ENCODE data around the gene POLR3K.

POLR3K gene

GRCh38 chr16:55571-56136 lies 2.2 kb upstream of the POLR3K start:
- no peak overlapping the region for H3K27ac ChIP-seq (ENCODE audit: low read depth, low read length, poor library complexity, severe bottlenecking)
- no peak overlapping the region for H3K4me3 ChIP-seq (ENCODE audit: low read depth, low read length, poor library complexity, severe bottlenecking)
- H3K9me2 ChIP-seq (ENCODE audit: low read depth, low read length) = no peaks in the 10 kb centered on the region
- H3K9ac ChIP-seq (ENCODE audit: low read length) = no peak overlapping the region
- no peaks in the 10 kb centered on the region for H3K9me3 ChIP-seq (ENCODE audit: low read length)
- peaks cover 56% of the 10 kb centered on the region for H3K36me3 ChIP-seq (ENCODE audit: insufficient read depth, low read length)
- H3K27me3 ChIP-seq (ENCODE audit: insufficient read depth, low read length) = no peaks in the 10 kb centered on the region
- H3K79me2 ChIP-seq (ENCODE audit: insufficient read depth, low read length) = peaks cover 25% of the 10 kb centered on the region
- H4K20me1 ChIP-seq (ENCODE audit: insufficient read depth, low read length) = no peaks in the 10 kb centered on the region
- no peaks in the 10 kb centered on the region for H3F3A ChIP-seq (ENCODE audit: insufficient read depth, low read length)
- TF ChIP-seq EZH2 (IDR thresholded peaks at IDR 0.05; ENCODE audit: borderline replicate concordance, low read length) = no peak
- TF ChIP-seq, protein P1, sequence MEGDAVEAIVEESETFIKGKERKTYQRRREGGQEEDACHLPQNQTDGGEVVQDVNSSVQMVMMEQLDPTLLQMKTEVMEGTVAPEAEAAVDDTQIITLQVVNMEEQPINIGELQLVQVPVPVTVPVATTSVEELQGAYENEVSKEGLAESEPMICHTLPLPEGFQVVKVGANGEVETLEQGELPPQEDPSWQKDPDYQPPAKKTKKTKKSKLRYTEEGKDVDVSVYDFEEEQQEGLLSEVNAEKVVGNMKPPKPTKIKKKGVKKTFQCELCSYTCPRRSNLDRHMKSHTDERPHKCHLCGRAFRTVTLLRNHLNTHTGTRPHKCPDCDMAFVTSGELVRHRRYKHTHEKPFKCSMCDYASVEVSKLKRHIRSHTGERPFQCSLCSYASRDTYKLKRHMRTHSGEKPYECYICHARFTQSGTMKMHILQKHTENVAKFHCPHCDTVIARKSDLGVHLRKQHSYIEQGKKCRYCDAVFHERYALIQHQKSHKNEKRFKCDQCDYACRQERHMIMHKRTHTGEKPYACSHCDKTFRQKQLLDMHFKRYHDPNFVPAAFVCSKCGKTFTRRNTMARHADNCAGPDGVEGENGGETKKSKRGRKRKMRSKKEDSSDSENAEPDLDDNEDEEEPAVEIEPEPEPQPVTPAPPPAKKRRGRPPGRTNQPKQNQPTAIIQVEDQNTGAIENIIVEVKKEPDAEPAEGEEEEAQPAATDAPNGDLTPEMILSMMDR (IDR thresholded peaks at IDR 0.05; ENCODE audit: low read length) = no peak
- H3K4me1 ChIP-seq (ENCODE audit: insufficient read depth, low read length, severe bottlenecking) = peaks cover 26% of the 10 kb centered on the region
- H2AFZ ChIP-seq (ENCODE audit: low read length) = no peak overlapping the region
- no peak overlapping the region for H3K4me2 ChIP-seq (ENCODE audit: low read length)

- Histone ChIP-seq H3F3A (ENCODE audit: insufficient read depth, low read length) (no peaks in the 10 kb centered on the region), H3K79me2 (ENCODE audit: insufficient read depth, low read length) (peaks cover 26% of the 10 kb centered on the region), H3K4me2 (ENCODE audit: low read length) (peak overlapping the region; percentile 79), H3K27me3 (ENCODE audit: insufficient read depth, low read length) (no peaks in the 10 kb centered on the region), H3K9ac (ENCODE audit: low read length) (peak overlapping the region; percentile 95), H3K9me3 (ENCODE audit: low read length) (no peaks in the 10 kb centered on the region), H3K4me1 (ENCODE audit: insufficient read depth, low read length, severe bottlenecking) (peaks cover 26% of the 10 kb centered on the region), H4K20me1 (ENCODE audit: insufficient read depth, low read length) (no peaks in the 10 kb centered on the region), H3K36me3 (ENCODE audit: insufficient read depth, low read length) (peaks cover 70% of the 10 kb centered on the region), H2AFZ (ENCODE audit: low read length) (no peak overlapping the region; the same call in 1 of the 2 replicates), H3K9me2 (ENCODE audit: low read depth, low read length) (no peaks in the 10 kb centered on the region), H3K27ac (ENCODE audit: low read depth, low read length, poor library complexity, severe bottlenecking) (peak overlapping the region; percentile 43), H3K4me3 (ENCODE audit: low read depth, low read length, poor library complexity, severe bottlenecking) (peak overlapping the region; percentile 74)
- no peak for TF ChIP-seq EZH2 (IDR thresholded peaks at IDR 0.05; ENCODE audit: borderline replicate concordance, low read length)
- TF ChIP-seq, protein P1 (IDR thresholded peaks at IDR 0.05; ENCODE audit: low read length) = no peak
Observed at GRCh38 chr16:54237-54581, 801 bp upstream of the POLR3K start.

GRCh38 chr16:50769-51591 lies 2.4 kb downstream of the POLR3K start:
- H3K4me2 ChIP-seq (ENCODE audit: low read length) = peak overlapping the region; percentile 56
- H3K27me3 ChIP-seq (ENCODE audit: insufficient read depth, low read length) = no peaks in the 10 kb centered on the region
- TF ChIP-seq, protein P1 (IDR thresholded peaks at IDR 0.05; ENCODE audit: low read length) = no peak
- TF ChIP-seq EZH2 (IDR thresholded peaks at IDR 0.05; ENCODE audit: borderline replicate concordance, low read length) = no peak
- H3K27ac ChIP-seq (ENCODE audit: low read depth, low read length, poor library complexity, severe bottlenecking) = no peak overlapping the region
- no peak overlapping the region for H2AFZ ChIP-seq (ENCODE audit: low read length)
- H3K9me3 ChIP-seq (ENCODE audit: low read length) = no peaks in the 10 kb centered on the region
- H3K9ac ChIP-seq (ENCODE audit: low read length) = no peak overlapping the region
- H3K36me3 ChIP-seq (ENCODE audit: insufficient read depth, low read length) = peaks cover 63% of the 10 kb centered on the region
- peaks cover 26% of the 10 kb centered on the region for H3K79me2 ChIP-seq (ENCODE audit: insufficient read depth, low read length)
- no peaks in the 10 kb centered on the region for H4K20me1 ChIP-seq (ENCODE audit: insufficient read depth, low read length)
- peak overlapping the region; percentile 74 for H3K4me3 ChIP-seq (ENCODE audit: low read depth, low read length, poor library complexity, severe bottlenecking)
- no peaks in the 10 kb centered on the region for H3K9me2 ChIP-seq (ENCODE audit: low read depth, low read length)
- peaks cover 5% of the 10 kb centered on the region; the same call in 1 of the 2 replicates for H3F3A ChIP-seq (ENCODE audit: insufficient read depth, low read length)
- H3K4me1 ChIP-seq (ENCODE audit: insufficient read depth, low read length, severe bottlenecking) = peaks cover 26% of the 10 kb centered on the region

Data from OCI-LY1 (cell line).